Hindlimb muscle (tissue), 1 donor: ENCODE data around the gene NMNAT2. TPM values are rescaled to one million over a fixed set of nuclear protein-coding genes. Genes with fewer than 3 reads are reported as not detected.

ENCODE experiments used
- DNase-seq: peaks from one replicate; pipeline ENCODE4 v3.0.0-alpha.2; 2013
- polyA plus RNA-seq: library from polyadenylated mRNA; unstranded; fragments of 120-200 nt; gene quantifications from one replicate; pipeline ENCODE4 v1.2.1, GENCODE V29; 2013; ENCODE audit not compliant: insufficient read length

The NMNAT2 gene
- polyA plus RNA-seq, 1 donor: 0.85 TPM

- no peak for DNase-seq
Measured at GRCh38 chr1:183310753-183311479, 107.3 kb downstream of the NMNAT2 start.

- DNase-seq: no peak
Measured at GRCh38 chr1:183308719-183309118, 109.5 kb downstream of the NMNAT2 start.

GRCh38 chr1:183306317-183307042 is 111.7 kb downstream of the NMNAT2 start:
- DNase-seq: no peak

GRCh38 chr1:183304440-183305107 is 113.6 kb downstream of the NMNAT2 start:
- DNase-seq: no peak

- DNase-seq: no peak
Measured at GRCh38 chr1:183303901-183304300, 114.3 kb downstream of the NMNAT2 start.

GRCh38 chr1:183303323-183303645 is 114.9 kb downstream of the NMNAT2 start:
- no peak for DNase-seq

GRCh38 chr1:183302452-183303322 is 115.5 kb downstream of the NMNAT2 start:
- DNase-seq: no peak

- DNase-seq: no peak
Measured at GRCh38 chr1:183301239-183301638, 116.9 kb downstream of the NMNAT2 start.

- DNase-seq: no peak
Measured at GRCh38 chr1:183300828-183301227, 117.4 kb downstream of the NMNAT2 start.

GRCh38 chr1:183300395-183300794 is 117.8 kb downstream of the NMNAT2 start:
- no peak for DNase-seq

- DNase-seq: no peak
Measured at GRCh38 chr1:183296782-183297181, 121.4 kb downstream of the NMNAT2 start.

- no peak for DNase-seq
Measured at GRCh38 chr1:183295521-183295920, 122.7 kb downstream of the NMNAT2 start.

GRCh38 chr1:183293876-183294275 is 124.3 kb downstream of the NMNAT2 start:
- DNase-seq: no peak

GRCh38 chr1:183293241-183293640 is 124.9 kb downstream of the NMNAT2 start:
- DNase-seq: no peak

- DNase-seq: peak; percentile 76
Measured at GRCh38 chr1:183291802-183292514, 126.2 kb downstream of the NMNAT2 start.

GRCh38 chr1:183291216-183291762 is 126.9 kb downstream of the NMNAT2 start:
- DNase-seq: no peak

GRCh38 chr1:183290628-183291027 is 127.6 kb downstream of the NMNAT2 start:
- DNase-seq: no peak

GRCh38 chr1:183289051-183289496 is 129.1 kb downstream of the NMNAT2 start:
- DNase-seq: no peak

- DNase-seq: no peak
Measured at GRCh38 chr1:183288583-183288982, 129.6 kb downstream of the NMNAT2 start.

GRCh38 chr1:183287191-183287675 is 130.9 kb downstream of the NMNAT2 start:
- DNase-seq: peak; percentile 39

- no peak for DNase-seq
Measured at GRCh38 chr1:183285746-183286145, 132.4 kb downstream of the NMNAT2 start.
